ENCODE data around the gene PHLDA2.

GRCh38 chr11:2881981-2882375 lies 47.2 kb downstream of the PHLDA2 start:
- TF ChIP-seq TSHZ1 (CRISPR knock-in tag; IDR thresholded peaks at IDR 0.05), result no peak
- no peak for TF ChIP-seq FOXA1 (IDR thresholded peaks at IDR 0.05; ENCODE audit: borderline replicate concordance)
- no peak for TF ChIP-seq POLR2A (conservative IDR thresholded peaks at IDR 0.05)
- TF ChIP-seq HMG20B (CRISPR knock-in tag; IDR thresholded peaks at IDR 0.05), result no peak
- no peak for TF ChIP-seq PREB (CRISPR knock-in tag; IDR thresholded peaks at IDR 0.05)
- no peak for TF ChIP-seq ZNF24 (IDR thresholded peaks at IDR 0.05)
- TF ChIP-seq USF1 (CRISPR knock-in tag; IDR thresholded peaks at IDR 0.05), result no peak
- no peak for TF ChIP-seq PRDM10 (IDR thresholded peaks at IDR 0.05; ENCODE audit: partially characterized antibody)
- no peak for TF ChIP-seq FOXK1 (CRISPR knock-in tag; IDR thresholded peaks at IDR 0.05; ENCODE audit: borderline replicate concordance)

Data from K562 (cell line).